NT2/D1 (cell line): Measurements from ENCODE around the gene CRACDL.

Source experiments
- DNase-seq: peaks from one replicate; pipeline ENCODE4 v3.0.0-alpha.2; 2011; ENCODE audit warnings: low read depth, low spot score
- H3K27me3 ChIP-seq: 2 replicates; pipeline ENCODE4 v1.6.0; 2011; ENCODE audit warnings: mild to moderate bottlenecking; ENCODE audit not compliant: insufficient read length, insufficient read depth
- H3K36me3 ChIP-seq: 2 replicates; pipeline ENCODE4 v1.6.1; 2011; ENCODE audit warnings: mild to moderate bottlenecking, low read length, mixed read lengths; ENCODE audit not compliant: insufficient read depth, insufficient read length
- H3K4me1 ChIP-seq: 2 replicates; pipeline ENCODE4 v1.5.1; 2011; ENCODE audit not compliant: insufficient read depth, insufficient read length
- H3K4me3 ChIP-seq: 2 replicates; pipeline ENCODE4 v1.5.1; 2011; ENCODE audit warnings: low read depth; ENCODE audit not compliant: insufficient read length
- H3K9ac ChIP-seq: 2 replicates; pipeline ENCODE4 v1.6.0; 2011; ENCODE audit warnings: low read depth; ENCODE audit not compliant: insufficient read length
- H3K9me3 ChIP-seq: 2 replicates; pipeline ENCODE4 v1.5.1; 2011; ENCODE audit warnings: mild to moderate bottlenecking, low read length; ENCODE audit not compliant: insufficient read depth
- SUZ12 ChIP-seq: IDR thresholded peaks from 2 replicates; pipeline ENCODE4 v1.6.1; 2011; ENCODE audit not compliant: insufficient read length, insufficient read depth; ENCODE audit errors: extremely low read depth
- YY1 ChIP-seq: IDR thresholded peaks from 2 replicates; pipeline ENCODE4 v1.6.1; 2011; ENCODE audit not compliant: insufficient read length, insufficient read depth
- ZNF274 ChIP-seq: IDR thresholded peaks from 2 replicates; pipeline ENCODE4 v1.6.1; 2011; ENCODE audit warnings: mild to moderate bottlenecking, low read depth, low read length

The CRACDL gene

GRCh38 chr2:98897746-98898145 is 38.3 kb downstream of the CRACDL start:
- DNase-seq = no peak
- no peaks in the 10 kb centered on the region for H3K9me3 ChIP-seq
- TF ChIP-seq SUZ12 (no peak), YY1 (no peak), ZNF274 (no peak)

GRCh38 chr2:98896944-98897343 is 39.1 kb downstream of the CRACDL start:
- TF ChIP-seq YY1 = no peak
- no peak for TF ChIP-seq ZNF274
- no peak for TF ChIP-seq SUZ12
- no peak overlapping the region for H3K9ac ChIP-seq
- no peak overlapping the region for H3K4me3 ChIP-seq
- no peaks in the 10 kb centered on the region for H3K27me3 ChIP-seq
- no peaks in the 10 kb centered on the region for H3K9me3 ChIP-seq
- no peaks in the 10 kb centered on the region for H3K36me3 ChIP-seq
- peaks cover 2% of the 10 kb centered on the region for H3K4me1 ChIP-seq
- DNase-seq = no peak

More at GRCh38 chr2:98897746-98898145, 38.3 kb downstream of the CRACDL start:
- H3K36me3 ChIP-seq = no peaks in the 10 kb centered on the region
- H3K9ac ChIP-seq = no peak overlapping the region
- H3K4me1 ChIP-seq = peaks cover 2% of the 10 kb centered on the region
- H3K4me3 ChIP-seq = no peak overlapping the region
- no peaks in the 10 kb centered on the region for H3K27me3 ChIP-seq

GRCh38 chr2:98896416-98896815 is 39.6 kb downstream of the CRACDL start:
- Histone ChIP-seq H3K4me1 (peaks cover 2% of the 10 kb centered on the region), H3K9ac (no peak overlapping the region), H3K27me3 (no peaks in the 10 kb centered on the region), H3K36me3 (no peaks in the 10 kb centered on the region), H3K9me3 (no peaks in the 10 kb centered on the region), H3K4me3 (no peak overlapping the region)
- DNase-seq = no peak
- TF ChIP-seq ZNF274 = no peak
- no peak for TF ChIP-seq SUZ12

- no peak for DNase-seq
- Histone ChIP-seq H3K4me3 (no peak overlapping the region), H3K9ac (no peak overlapping the region), H3K27me3 (no peaks in the 10 kb centered on the region), H3K4me1 (peaks cover 2% of the 10 kb centered on the region), H3K9me3 (no peaks in the 10 kb centered on the region), H3K36me3 (no peaks in the 10 kb centered on the region)
- no peak for TF ChIP-seq YY1
- no peak for TF ChIP-seq SUZ12
- no peak for TF ChIP-seq ZNF274
Observed at GRCh38 chr2:98895901-98896300, 40.1 kb downstream of the CRACDL start.

GRCh38 chr2:98895221-98895620 is 40.8 kb downstream of the CRACDL start:
- Histone ChIP-seq H3K9ac (no peak overlapping the region), H3K27me3 (no peaks in the 10 kb centered on the region), H3K36me3 (no peaks in the 10 kb centered on the region), H3K4me1 (peaks cover 2% of the 10 kb centered on the region), H3K9me3 (no peaks in the 10 kb centered on the region), H3K4me3 (no peak overlapping the region)
- TF ChIP-seq SUZ12 (no peak), ZNF274 (no peak), YY1 (no peak)
- DNase-seq = no peak

- Histone ChIP-seq H3K36me3 (no peaks in the 10 kb centered on the region), H3K9ac (no peak overlapping the region), H3K4me3 (no peak overlapping the region), H3K4me1 (peaks cover 2% of the 10 kb centered on the region), H3K9me3 (no peaks in the 10 kb centered on the region), H3K27me3 (no peaks in the 10 kb centered on the region)
- TF ChIP-seq ZNF274 = no peak
- TF ChIP-seq YY1 = no peak
- TF ChIP-seq SUZ12 = no peak
- no peak for DNase-seq
Observed at GRCh38 chr2:98894331-98895000, 41.6 kb downstream of the CRACDL start.

- DNase-seq = no peak
Observed at GRCh38 chr2:98893911-98894321, 42.1 kb downstream of the CRACDL start.

GRCh38 chr2:98892871-98893270 is 43.2 kb downstream of the CRACDL start:
- TF ChIP-seq YY1 (no peak), SUZ12 (no peak), ZNF274 (no peak)
- H3K36me3 ChIP-seq = no peaks in the 10 kb centered on the region
- no peak overlapping the region for H3K4me3 ChIP-seq
- DNase-seq = no peak
- H3K9ac ChIP-seq = no peak overlapping the region
- H3K4me1 ChIP-seq = peaks cover 2% of the 10 kb centered on the region
- H3K27me3 ChIP-seq = no peaks in the 10 kb centered on the region
- H3K9me3 ChIP-seq = peaks cover 7% of the 10 kb centered on the region

More at GRCh38 chr2:98893911-98894321, 42.1 kb downstream of the CRACDL start:
- Histone ChIP-seq H3K36me3 (no peaks in the 10 kb centered on the region), H3K4me1 (peaks cover 2% of the 10 kb centered on the region), H3K9ac (no peak overlapping the region), H3K4me3 (no peak overlapping the region), H3K27me3 (no peaks in the 10 kb centered on the region), H3K9me3 (no peaks in the 10 kb centered on the region)
- no peak for TF ChIP-seq SUZ12
- TF ChIP-seq ZNF274 = no peak
- TF ChIP-seq YY1 = no peak
